Occipital lobe (tissue), 2 donors: Measurements from ENCODE around the gene DPEP3. TPM values are rescaled to one million over a fixed set of nuclear protein-coding genes. Genes with fewer than 3 reads are reported as not detected.

Experiments
- DNase-seq: peaks from one replicate; lab custom pipeline; 2025; lab: John Stamatoyannopoulos, UW
- total RNA-seq: library from RNA; depleted of rRNA; stranded (reverse); fragments of >200 nt; gene quantifications from one replicate; pipeline ENCODE4 v1.2.3, GENCODE V29; 2014

DPEP3 gene
- total RNA-seq, 1 donor from 2014 or later, result not detected

DNA sequence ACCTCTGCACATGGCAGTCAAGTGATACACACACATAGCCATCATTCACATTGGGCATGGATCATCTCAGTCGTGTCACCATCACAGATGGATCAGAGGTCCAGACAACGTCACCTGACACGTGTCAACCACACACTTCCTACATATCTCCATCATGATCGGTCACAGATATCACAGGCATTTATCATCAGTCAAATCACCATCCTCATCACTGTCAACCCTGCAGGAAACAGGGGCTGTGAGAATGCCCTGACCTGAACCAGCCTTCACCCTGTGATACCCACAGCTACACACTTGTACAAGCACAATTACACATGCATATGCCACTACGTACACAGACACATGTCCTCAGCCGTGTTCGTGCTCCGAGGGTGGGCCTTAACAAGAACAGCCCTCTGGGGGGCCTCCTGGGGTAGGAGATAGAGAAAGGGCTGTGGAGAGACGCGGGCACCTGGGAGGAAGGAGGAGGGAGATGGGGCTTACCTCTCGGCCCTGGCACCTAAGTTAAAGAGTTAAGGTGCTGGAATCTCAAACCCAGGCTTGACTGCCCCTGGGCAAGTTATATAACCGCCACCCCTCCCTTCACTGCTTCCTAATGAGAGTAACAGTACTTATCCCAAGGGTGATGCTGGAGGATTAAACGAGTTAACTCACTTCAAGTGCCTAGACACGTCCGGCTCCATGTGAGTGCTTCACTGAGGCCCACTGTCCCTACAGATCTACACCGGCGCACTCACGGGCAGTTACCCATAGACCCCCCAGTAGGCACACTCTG is 12.9 kb downstream of the DPEP3 start:
- no peak for DNase-seq

DNA sequence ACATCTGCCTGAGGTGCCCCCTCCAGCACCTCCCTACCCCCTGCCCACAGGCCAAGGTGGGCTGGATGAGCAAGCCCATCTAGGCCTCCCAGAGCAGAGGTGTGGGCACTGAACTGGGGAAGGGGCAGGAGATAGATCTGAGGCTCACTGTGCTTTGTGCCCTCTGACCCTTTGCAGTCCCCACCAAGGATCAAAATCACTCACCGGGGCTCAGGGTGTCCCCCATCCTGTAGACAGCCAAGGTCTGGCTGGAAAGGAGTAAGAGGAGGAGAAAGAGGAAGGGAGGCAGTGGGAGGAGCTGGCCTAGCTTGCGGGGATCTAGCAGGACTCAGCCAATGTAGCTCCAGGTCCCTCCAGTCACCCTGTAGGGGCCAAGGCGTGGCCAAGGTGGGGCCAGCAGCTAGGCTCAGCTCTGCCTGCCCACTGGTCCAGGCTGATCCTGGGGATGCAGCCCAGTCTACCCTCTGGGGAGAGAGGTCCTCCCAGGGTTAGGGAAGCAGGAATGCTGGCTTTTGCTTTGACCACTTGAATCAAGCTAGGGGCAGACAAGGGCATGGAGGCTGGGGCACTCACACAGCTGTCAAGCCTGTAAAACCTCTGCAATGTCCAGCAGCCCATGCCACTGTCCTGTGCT is 13.6 kb downstream of the DPEP3 start:
- no peak for DNase-seq

GRCh38 chr16:67965668-67966548 is 14.4 kb downstream of the DPEP3 start:
- no peak for DNase-seq

DNA sequence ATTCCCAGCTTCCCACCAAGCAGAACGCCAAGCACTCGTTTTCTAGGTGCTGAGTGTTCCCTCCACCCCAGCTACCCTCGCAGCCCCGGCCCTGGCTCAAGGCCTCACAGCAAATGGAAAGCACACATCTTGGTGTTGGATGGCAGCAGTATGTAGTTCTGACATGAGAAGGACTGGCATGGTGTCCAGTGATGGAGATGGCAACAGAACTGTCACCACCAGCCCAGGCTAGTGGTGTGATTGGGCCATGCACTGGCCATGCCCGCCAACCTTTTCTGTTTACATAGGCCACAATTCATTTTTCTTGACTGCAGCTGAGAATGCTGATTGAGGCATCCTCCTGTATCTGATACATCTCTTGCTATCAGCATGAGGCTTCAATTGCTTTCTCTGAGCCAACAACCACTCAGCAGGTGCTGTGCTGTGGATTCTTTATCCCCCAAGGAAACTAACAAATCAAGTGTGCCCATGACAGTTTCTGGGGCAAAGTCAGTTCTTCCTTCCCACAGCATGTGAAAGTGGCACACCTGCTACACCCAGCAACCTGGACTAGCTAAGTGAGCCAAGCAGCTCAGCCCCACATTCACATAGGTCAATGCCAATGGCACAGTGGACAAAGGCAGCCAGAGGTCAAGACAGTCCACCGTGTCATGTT is 15.7 kb downstream of the DPEP3 start:
- no peak for DNase-seq

DNA sequence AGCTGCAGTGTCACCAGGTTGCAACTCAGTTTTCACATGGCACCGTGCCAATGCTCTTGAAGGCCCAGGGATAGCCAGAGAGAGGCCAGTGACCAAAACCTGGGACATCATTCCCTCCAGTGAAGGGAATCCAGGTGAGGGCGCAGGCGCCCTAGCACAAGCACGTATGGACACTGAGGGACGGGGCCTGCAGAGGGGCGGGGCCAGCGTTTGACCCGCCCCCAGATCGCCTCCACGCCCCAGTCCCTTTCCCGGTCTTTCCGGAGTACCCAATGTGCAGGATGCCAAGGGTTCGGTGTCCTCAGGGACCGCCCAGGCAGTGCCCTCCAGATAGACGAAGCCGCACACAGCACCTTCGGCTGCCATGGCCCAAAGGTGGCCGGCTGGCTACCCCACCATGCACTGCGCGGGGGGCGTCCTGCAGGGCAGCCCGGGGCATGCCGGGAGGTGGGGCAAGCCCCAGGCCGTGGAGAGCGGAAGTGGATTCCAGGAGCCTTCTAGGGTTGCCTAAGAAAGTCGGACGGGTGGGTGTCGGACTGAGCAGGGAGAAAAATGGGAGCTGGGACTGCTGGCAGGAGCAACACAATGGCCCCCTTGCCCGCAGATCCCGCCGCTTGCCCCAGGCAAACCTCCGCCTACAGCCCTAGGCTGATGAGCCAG is 16.5 kb downstream of the DPEP3 start:
- no peak for DNase-seq

DNA sequence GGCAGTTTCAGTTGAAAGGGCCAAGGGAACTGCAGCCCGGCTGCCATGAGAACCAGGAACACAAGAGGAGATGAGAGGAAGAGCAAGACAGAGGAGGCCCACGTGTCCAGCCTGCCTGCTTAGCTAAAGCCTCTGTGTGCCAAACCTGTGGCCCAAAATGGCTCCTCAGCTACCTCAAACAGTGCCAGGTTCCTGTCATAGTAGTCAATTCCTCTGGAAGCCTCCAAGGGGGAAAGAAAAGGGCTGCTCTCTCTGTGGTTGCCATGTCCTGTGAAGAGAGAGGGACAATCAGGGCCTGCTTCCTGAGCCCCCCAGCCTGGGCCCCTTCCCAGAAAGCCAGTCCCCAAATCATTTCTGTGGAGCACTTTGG is 17.0 kb downstream of the DPEP3 start:
- no peak for DNase-seq

GRCh38 chr16:67962135-67962534 is 18.2 kb downstream of the DPEP3 start:
- no peak for DNase-seq

DNA sequence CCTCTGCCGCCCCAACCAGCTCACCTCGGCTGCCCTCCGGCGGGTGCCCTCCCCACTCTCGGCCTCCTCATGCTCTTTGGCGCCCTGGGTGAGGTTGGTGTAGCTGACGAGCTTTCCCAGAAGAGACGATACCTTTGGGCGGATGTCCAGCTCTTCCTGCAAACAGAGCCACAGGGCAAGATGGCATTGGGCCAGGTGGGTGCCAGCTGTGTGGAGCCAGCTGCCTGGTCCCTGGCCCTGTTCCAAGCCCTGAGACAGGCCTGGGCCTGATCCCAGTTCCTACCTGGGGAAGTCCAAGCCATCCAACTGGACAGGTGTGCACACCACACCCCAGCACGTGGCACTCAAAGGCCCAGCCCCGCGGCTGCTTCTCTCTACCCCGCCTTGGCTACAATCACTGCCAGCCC is 18.7 kb downstream of the DPEP3 start:
- DNase-seq, result no peak

DNA sequence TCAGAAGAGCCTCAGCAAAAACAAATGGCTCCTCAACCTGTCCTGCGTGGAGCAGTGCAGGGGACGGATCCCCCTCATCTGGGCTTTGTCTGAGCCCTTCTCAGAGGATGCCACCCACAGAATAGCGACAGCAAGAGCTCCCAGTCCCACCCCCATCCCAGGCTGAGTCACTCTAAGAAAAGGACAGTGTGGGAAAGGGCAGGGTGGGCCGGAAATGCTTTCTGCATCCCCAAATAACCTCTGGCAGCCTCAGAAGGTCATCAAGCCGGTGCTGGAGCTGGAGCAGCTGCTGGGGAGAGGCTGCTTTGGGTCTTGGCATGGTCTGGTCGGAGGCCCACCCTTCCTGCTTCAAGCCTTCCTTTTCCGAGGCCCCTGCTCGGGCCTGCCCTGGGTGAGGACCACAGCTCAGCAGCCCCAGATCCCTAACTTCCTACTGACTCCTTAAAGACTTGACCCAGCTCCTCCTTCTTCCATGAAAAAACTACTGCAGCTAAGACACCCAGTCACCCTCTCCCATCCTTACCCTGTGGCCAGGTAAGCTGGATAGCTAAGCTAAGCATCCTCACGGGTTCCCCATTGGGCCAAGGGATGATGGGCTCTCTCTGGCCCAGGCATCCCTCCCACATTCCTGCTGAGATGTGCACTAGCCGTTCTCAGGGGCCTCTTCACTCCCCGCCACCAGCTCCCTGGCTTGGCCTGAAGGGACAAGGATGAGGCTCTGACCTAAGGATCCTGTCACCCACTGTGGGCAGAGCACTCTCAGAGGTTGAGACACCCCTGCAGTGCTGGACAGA is 20.6 kb downstream of the DPEP3 start:
- DNase-seq, result no peak

GRCh38 chr16:67957622-67958021 is 22.7 kb downstream of the DPEP3 start:
- no peak for DNase-seq

- no peak for DNase-seq
Measured at GRCh38 chr16:67954421-67955196, 25.7 kb downstream of the DPEP3 start.

GRCh38 chr16:67953641-67954375 is 26.5 kb downstream of the DPEP3 start:
- DNase-seq, result no peak

GRCh38 chr16:67951485-67951884 is 28.8 kb downstream of the DPEP3 start:
- DNase-seq, result peak; percentile 77

DNA sequence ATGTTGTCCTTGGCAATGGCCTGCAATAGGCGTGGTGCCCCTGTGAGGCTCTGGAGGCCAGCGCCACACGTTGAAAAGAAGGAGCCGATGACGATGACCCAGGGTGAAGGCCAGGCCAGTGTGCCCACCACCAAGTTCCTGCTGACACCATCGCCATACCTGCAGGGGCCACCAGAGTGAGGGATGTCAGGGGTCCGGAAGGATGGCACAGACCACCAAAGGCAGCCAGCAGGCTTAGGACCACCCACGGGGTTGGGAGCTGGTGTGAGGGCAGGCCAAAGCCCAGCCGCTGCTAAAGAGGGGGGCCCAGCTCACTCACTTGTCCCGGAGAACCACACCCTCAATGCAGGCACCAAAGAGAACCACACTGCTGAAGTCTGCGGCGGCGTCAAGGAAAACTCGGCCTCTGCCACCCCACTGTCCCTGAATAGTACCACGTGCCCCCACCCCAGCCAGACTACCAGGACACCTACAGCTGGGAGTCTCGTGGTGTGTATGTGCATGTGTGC is 29.9 kb downstream of the DPEP3 start:
- DNase-seq, result no peak

DNA sequence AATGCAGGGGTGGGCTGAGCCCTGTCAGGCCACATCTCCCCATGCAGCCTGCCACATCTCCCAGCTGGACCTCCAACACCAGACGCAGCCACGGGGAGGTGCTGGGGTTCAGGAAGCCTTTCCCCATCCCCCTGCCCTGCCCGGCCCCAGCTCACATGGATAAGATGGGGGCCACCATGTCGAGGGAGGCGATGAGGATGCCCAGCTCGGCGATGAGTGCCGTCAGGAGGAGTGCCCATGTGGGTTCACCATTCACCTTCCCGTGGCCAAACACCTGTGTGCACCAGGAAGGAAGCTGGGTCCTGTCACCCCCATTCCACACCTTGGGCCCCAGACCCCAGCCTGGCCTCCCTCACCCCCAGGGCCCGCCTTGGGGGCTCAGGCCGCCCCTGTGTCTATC is 30.7 kb downstream of the DPEP3 start:
- no peak for DNase-seq

- DNase-seq, result no peak
Measured at GRCh38 chr16:67948015-67948414, 32.3 kb downstream of the DPEP3 start.

- DNase-seq, result no peak
Measured at GRCh38 chr16:67946966-67947558, 33.2 kb downstream of the DPEP3 start.

GRCh38 chr16:67946128-67946569 is 34.1 kb downstream of the DPEP3 start:
- DNase-seq, result no peak
